Body of pancreas (tissue), 4 donors: Measurements from ENCODE around the gene HSPA1B. TPM values are rescaled to one million over a fixed set of nuclear protein-coding genes. Genes with fewer than 3 reads are reported as not detected.
"Not testable (repeated sequence)": the region's sequence is repeated elsewhere in the genome, so short reads cannot be mapped to it uniquely, and the experiment has no call there.

ENCODE experiments used
- ATAC-seq: fragments of 150-250 bp; one replicate; pipeline ENCODE4 v1.9.1; 2016
- DNase-seq, 4 donors: peaks; one replicate each; pipeline ENCODE4 v3.0.0-alpha.2; 2019
- H3K27ac ChIP-seq, 4 donors: fragments of 200-600 bp; sonication (generic); 1 replicate in 3 of 4; 2 replicates in 1 of 4; pipeline versions ENCODE4 v1.5.1 to v1.6.1; 2016 to 2019; ENCODE audit warnings: mild to moderate bottlenecking in 1 of 4, mixed read lengths in 1 of 4, moderate library complexity in 1 of 4
- H3K27me3 ChIP-seq, 2 donors: fragments of 200-600 bp; sonication (generic); one replicate each; pipeline ENCODE4 v1.6.0; 2016; ENCODE audit warnings: mild to moderate bottlenecking in 1 of 2
- H3K36me3 ChIP-seq, 2 donors: fragments of 200-600 bp; sonication (generic); replicated peaks in 1 of 2; 2 replicates each; pipeline ENCODE4 v1.5.1; 2016; ENCODE audit warnings: low read depth in 2 of 2; ENCODE audit not compliant: insufficient read depth in 1 of 2
- H3K4me1 ChIP-seq: fragments of 200-600 bp; sonication (generic); one replicate; pipeline ENCODE4 v1.6.0; 2016
- H3K4me3 ChIP-seq, 2 donors: fragments of 200-600 bp; sonication (generic); 1 replicate in 1 of 2; 2 replicates in 1 of 2; pipeline ENCODE4 v1.5.1; 2016 to 2019
- H3K9me3 ChIP-seq, 3 donors: fragments of 200-600 bp; sonication (generic); 1 replicate in 2 of 3; 2 replicates in 1 of 3; pipeline ENCODE4 v1.5.1; 2016
- POLR2A ChIP-seq, 3 donors: fragments of 450-650 bp; IDR thresholded peaks; one replicate each; pipeline ENCODE4 v1.6.1; 2016; ENCODE audit warnings: antibody characterized with exemption in 3 of 3, mild to moderate bottlenecking in 2 of 3
- WGBS, 2 donors: methylation state at CpG; one replicate each; pipeline ENCODE4 v1.1.5; 2017; 5-methylcytosine and 5-hydroxymethylcytosine counted together
- intact Hi-C: fragments of 100-400 bp; cut with DNase I; formaldehyde crosslinking; loops from one replicate; pipeline ENCODE4 v1.15.1; 2023
- total RNA-seq, 2 donors: library from RNA; depleted of rRNA; stranded (reverse); fragments of >200 nt; gene quantifications; one replicate each; pipeline ENCODE4 v1.1.0, GENCODE V29; 2016
- TF ChIP-seq, protein P1 (sequence below), 7 experiments: fragments of 450-650 bp in 4 of 7; fragments of 200-600 bp in 3 of 7; sonication (generic) in 3 of 7; IDR thresholded peaks; one replicate each; pipeline ENCODE4 v1.5.1; 2016 to 2019; ENCODE audit warnings: antibody characterized with exemption in 7 of 7

Gene HSPA1B
- total RNA-seq, 2 donors from 2014 or later, result 87.0 to 131 TPM

DNA sequence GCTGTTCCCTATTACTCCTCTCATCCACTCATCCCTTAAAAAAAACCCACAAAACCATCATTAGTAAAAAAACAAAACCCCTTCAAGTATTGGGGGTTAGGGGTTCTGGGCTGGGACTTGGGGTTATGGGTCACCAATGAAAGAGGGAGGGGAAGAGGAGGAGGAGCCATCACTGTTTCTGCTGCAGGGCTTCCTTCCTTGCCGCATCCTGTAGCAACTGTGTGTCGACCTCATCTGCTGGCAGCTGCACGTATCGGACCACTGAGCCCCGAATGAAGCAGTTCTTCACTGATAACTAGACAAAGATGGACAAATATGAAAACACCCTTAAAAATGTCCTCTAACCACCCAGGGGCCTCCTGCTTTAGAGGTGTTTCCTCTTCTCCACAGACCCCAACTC is 29.9 kb upstream of the HSPA1B start:
- H3K27ac ChIP-seq, result no peak overlapping the region
- DNase-seq (no peak), ATAC-seq (no peak)
- intact Hi-C loops, result no loop called here
- no peaks in the 10 kb centered on the region for H3K27me3 ChIP-seq
- no peak for TF ChIP-seq POLR2A (IDR thresholded peaks at IDR 0.05)
- TF ChIP-seq, protein P1, sequence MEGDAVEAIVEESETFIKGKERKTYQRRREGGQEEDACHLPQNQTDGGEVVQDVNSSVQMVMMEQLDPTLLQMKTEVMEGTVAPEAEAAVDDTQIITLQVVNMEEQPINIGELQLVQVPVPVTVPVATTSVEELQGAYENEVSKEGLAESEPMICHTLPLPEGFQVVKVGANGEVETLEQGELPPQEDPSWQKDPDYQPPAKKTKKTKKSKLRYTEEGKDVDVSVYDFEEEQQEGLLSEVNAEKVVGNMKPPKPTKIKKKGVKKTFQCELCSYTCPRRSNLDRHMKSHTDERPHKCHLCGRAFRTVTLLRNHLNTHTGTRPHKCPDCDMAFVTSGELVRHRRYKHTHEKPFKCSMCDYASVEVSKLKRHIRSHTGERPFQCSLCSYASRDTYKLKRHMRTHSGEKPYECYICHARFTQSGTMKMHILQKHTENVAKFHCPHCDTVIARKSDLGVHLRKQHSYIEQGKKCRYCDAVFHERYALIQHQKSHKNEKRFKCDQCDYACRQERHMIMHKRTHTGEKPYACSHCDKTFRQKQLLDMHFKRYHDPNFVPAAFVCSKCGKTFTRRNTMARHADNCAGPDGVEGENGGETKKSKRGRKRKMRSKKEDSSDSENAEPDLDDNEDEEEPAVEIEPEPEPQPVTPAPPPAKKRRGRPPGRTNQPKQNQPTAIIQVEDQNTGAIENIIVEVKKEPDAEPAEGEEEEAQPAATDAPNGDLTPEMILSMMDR (IDR thresholded peaks at IDR 0.05), result no peak
- peaks cover 22% of the 10 kb centered on the region for H3K4me1 ChIP-seq
- 60 to 69% methylated on average over 5 of the region's 5 CpGs for WGBS, 2 donors
- no peak overlapping the region for H3K4me3 ChIP-seq
- H3K36me3 ChIP-seq, result no peaks in the 10 kb centered on the region
- no peaks in the 10 kb centered on the region for H3K9me3 ChIP-seq

DNA sequence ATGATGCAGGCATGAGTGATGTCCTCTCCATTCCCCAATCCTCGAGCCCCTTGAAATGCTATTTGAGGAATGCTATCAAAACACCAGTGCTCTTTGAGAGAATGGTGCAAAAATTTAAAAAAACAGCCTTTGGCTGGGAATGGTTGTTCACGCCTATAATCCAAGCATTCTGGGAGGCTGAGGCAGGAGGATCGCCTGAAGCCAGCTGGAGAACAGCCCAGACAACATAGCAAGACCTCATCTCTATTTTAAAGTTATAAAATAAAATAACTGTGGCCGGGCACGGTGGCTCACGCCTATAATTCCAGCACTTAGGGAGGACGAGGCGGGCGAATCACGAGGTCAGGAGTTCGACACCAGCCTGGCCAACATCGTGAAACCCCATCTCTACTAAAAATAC is 27.8 kb upstream of the HSPA1B start:
- DNase-seq (no peak), ATAC-seq (no peak)
- Histone ChIP-seq H3K4me3 (no peak overlapping the region), H3K27ac (no peak overlapping the region), H3K27me3 (no peaks in the 10 kb centered on the region), H3K36me3 (no peaks in the 10 kb centered on the region), H3K9me3 (no peaks in the 10 kb centered on the region), H3K4me1 (peaks cover 7% of the 10 kb centered on the region)
- intact Hi-C loops, result no loop called here
- WGBS, 2 donors, result 89 to 92% methylated on average over 12 of the region's 12 CpGs
- TF ChIP-seq, protein P1 (IDR thresholded peaks at IDR 0.05), result no peak
- TF ChIP-seq POLR2A (IDR thresholded peaks at IDR 0.05), result no peak

DNA sequence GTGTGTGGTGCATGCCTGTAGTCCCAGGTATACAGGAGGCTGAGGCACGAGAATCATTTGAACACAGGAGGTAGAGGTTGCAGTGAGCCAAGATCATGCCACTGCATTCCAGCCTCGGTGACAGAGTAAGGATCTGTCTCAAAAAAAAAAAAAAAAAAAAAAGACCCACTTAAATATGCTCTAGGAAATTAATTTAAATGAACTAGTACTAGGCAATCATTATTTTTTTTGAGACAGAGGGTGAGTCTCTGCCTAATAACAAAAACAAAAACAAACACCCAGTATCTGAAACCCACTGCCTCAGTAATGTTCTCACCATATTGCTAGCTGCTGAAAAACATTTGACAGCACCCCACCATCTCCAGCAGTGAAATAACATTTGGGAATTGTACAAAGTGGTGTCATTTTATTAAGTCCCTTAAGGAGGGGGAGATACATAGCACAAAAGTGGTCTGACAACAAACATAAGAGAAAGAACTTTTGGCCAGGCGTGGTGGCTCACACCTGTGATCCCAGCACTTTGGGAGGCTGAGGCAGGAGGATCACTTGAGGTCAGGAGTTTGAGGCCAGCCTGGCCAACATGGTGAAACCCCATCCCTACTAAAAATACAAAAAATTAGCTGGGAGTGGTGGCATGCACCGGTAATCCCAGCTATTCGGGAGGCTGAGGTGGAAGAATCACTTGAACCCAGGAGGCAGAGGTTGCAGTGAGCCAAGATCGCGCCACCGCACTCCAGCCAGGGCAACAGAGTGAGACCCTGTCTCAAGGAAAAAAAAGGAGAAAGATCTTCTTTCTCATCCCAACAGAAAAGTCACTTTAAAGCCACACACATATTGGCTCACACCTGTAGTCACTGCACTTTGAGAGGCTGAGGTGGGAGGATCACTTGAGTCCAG is 26.3 kb upstream of the HSPA1B start:
- H3K27me3 ChIP-seq, H3K4me1 ChIP-seq, H3K36me3 ChIP-seq, DNase-seq, H3K4me3 ChIP-seq, H3K27ac ChIP-seq, intact Hi-C loops, ATAC-seq, H3K9me3 ChIP-seq: not testable (repeated sequence)
- 88 to 95% methylated on average over 8 of the region's 8 CpGs for WGBS, 2 donors

DNA sequence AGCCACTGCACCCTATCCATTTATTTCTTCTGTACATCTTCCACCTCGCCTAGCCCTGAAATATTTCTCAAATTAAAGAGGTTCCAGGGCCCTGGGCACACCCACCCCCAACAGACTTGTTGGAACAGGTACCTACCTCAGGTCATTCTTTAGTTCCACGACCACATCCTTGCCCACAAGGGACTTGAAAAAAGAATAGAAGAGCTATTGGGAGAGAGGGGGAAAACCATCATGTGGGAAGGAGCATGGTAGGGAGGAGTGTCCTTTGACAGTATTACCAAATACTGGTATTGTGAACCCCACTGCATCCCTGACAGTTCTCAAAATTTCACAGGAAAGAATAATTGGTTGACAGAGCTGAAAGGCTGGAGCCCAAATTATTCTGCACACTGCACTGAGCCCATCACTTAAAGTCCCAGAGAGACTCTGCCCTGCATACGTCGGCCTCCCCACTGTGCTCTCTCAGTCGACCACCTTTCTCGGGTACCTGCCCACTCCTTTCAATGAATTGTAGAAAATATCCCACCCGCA is 21.5 kb upstream of the HSPA1B start:
- Histone ChIP-seq H3K27me3 (no peaks in the 10 kb centered on the region), H3K4me1 (peaks cover 14% of the 10 kb centered on the region), H3K27ac (peak overlapping the region; percentile 70 to 96 (median 90)), H3K4me3 (peak overlapping the region; percentile 21 to 51), H3K36me3 (no peaks in the 10 kb centered on the region), H3K9me3 (no peaks in the 10 kb centered on the region)
- TF ChIP-seq, protein P1 (IDR thresholded peaks at IDR 0.05), result no peak
- TF ChIP-seq POLR2A (IDR thresholded peaks at IDR 0.05), result no peak
- intact Hi-C loops, result no loop called here
- DNase-seq (no peak), ATAC-seq (no peak)
- WGBS, 2 donors, result 10 to 16% methylated on average over 6 to 7 of the region's 7 CpGs

DNA sequence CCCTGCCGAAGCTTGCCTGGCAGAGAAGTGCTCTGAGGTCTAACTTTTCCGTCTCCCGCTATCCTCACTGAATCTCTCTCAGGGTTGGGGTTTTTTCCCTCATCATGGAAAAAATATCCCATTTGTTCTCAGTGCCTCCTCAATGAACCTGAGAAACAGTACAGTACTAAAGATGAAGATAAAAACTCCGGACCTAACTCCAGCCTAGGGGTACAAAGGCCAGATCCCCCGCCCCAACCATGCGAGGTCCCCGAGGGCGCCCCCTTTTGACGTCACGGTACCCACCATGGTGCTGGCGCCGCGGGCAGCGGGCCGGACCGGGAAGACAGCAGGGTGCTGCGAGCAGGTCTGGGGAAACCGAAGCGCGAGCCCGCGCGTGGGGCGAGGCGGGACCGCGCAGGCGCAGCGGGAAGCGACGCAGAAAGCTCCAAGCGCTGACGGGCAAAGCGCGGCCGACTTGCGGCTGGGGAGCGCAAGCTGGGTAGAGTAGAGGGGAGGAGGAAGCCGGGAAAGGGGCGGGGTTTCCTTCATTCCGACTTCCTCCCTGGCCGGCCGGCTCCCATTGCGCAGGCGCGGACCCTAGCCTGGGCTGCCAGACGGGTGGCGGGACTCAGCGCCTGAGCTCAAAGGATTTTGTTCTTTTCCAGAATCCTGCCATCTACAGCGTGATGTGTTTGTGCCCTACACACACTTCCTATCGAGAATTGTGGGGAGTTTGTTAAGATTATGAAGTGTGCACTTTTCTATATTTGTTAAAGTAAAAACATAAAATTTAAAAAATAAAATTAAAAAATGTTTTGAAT is 20.9 kb upstream of the HSPA1B start, which contains the start of gene LSM2:
TSS of gene LSM2 (minus strand) at position 497 of the 803 bp plus-strand sequence. CDS start at position 288, 209 bp downstream.
- TF ChIP-seq, protein P1 (IDR thresholded peaks at IDR 0.05), result peak in 4 of 7 experiments; percentile 18 to 35 (median 28)
- TF ChIP-seq POLR2A (IDR thresholded peaks at IDR 0.05), result peak; percentile 72 to 87 (median 81)
- intact Hi-C loops, result no loop called here
- Histone ChIP-seq H3K4me3 (peak within 1 kb of the TSS; percentile 21 to 51), H3K27me3 (no peaks in the 10 kb centered on the region), H3K36me3 (no peaks in the 10 kb centered on the region), H3K4me1 (peaks cover 14% of the 10 kb centered on the region), H3K9me3 (no peaks in the 10 kb centered on the region), H3K27ac (peak within 1 kb of the TSS; percentile 70 to 96 (median 90))
- 0 to 1% methylated on average over 37 to 50 of the region's 51 CpGs for WGBS, 2 donors
- ATAC-seq, result peak; percentile 99
- DNase-seq, result peak; percentile 98 to 99 (median 98)

DNA sequence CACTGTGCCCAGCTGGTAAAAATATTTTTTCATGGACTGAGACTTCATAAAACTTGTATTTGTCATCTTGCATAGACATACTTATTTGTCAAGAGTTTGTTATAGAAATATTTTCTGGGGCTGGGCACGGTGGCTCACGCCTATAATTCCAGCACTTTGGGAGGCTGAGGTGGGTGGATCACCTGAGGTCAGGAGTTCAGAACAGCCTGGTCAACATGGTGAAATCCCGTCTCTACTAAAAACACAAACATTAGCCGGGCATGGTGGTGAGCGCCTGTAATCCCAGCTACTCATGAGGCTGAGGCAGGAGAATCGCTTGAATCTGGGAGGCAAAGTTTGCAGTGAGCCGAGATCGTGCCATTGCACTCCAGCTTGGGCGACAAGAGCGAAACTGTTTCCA is 18.9 kb upstream of the HSPA1B start:
- DNase-seq, ATAC-seq, H3K27me3 ChIP-seq, H3K27ac ChIP-seq, H3K9me3 ChIP-seq, intact Hi-C loops, H3K36me3 ChIP-seq, H3K4me3 ChIP-seq: not testable (repeated sequence)
- WGBS, 2 donors, result 87 to 89% methylated on average over 10 of the region's 10 CpGs
- peaks cover 16% of the 10 kb centered on the region for H3K4me1 ChIP-seq
